HG03571 (cell line): ENCODE results near the gene IL17RE.
"Not testable (repeated sequence)": the region's sequence is repeated elsewhere in the genome, so short reads cannot be mapped to it uniquely, and the experiment has no call there.

ENCODE experiments used
- ATAC-seq: cut with Tn5 transposase; IDR thresholded peaks from one replicate; pipeline ENCODE4 v1.9.1; 2021; ENCODE audit not compliant: unreplicated experiment

The IL17RE gene

DNA sequence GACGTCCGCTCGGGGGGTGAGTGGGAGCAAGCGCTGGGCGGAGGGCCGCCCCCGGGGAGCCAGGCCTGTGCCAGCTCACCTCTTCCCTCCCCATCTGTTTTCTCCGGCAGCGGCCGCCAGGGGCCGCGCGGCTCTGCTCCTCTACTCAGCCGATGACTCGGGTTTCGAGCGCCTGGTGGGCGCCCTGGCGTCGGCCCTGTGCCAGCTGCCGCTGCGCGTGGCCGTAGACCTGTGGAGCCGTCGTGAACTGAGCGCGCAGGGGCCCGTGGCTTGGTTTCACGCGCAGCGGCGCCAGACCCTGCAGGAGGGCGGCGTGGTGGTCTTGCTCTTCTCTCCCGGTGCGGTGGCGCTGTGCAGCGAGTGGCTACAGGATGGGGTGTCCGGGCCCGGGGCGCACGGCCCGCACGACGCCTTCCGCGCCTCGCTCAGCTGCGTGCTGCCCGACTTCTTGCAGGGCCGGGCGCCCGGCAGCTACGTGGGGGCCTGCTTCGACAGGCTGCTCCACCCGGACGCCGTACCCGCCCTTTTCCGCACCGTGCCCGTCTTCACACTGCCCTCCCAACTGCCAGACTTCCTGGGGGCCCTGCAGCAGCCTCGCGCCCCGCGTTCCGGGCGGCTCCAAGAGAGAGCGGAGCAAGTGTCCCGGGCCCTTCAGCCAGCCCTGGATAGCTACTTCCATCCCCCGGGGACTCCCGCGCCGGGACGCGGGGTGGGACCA, 30.4 kb downstream of the IL17RE start:
- ATAC-seq: peak; percentile 63

DNA sequence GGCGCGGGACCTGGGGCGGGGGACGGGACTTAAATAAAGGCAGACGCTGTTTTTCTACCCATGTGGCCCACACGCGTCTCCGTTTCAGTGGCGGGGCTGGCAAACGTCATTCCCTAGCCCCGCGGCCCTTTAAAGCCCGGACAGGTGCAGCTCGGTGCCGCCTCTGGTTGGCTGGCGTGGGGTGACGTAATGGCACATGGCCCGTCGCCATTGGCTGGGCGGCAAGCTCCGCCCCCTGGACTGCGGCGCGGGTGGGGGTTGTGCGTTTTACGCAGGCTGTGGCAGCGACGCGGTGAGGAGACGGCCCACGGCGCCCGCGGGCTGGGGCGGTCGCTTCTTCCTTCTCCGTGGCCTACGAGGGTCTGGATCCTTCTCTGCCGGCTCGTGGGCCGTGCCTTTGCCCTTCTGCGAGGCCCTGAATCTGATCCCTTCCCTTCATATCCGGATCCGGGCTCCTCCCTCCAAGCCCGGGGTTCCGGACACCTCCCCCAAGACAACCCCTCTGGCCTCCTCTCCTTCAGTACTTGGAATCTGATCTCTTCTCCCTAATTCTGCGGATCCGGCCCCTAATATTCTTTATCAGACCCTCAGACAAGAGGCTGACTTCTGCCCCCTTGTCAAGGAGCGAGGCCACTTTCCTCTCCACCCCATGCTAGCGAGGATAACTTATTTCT, 31.1 kb downstream of the IL17RE start, which contains the start of gene CRELD1:
TSS of gene CRELD1 (plus strand) at position 274 of the 674 bp plus-strand sequence. CDS start 605 bp downstream, outside the sequence.
- ATAC-seq: peak; percentile 89

DNA sequence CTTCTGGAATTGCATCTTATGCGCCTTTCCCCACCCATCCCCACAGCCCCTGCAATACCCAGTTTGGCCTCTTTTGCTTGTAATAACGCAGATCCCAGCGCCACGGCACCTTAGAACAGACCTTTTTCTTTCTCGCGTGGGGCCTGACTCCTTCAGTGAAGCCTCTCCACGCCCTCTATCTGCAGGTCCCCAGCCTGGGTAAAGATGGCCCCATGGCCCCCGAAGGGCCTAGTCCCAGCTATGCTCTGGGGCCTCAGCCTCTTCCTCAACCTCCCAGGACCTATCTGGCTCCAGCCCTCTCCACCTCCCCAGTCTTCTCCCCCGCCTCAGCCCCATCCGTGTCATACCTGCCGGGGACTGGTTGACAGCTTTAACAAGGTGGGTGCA, 31.6 kb downstream of the IL17RE start:
- ATAC-seq: no peak

DNA sequence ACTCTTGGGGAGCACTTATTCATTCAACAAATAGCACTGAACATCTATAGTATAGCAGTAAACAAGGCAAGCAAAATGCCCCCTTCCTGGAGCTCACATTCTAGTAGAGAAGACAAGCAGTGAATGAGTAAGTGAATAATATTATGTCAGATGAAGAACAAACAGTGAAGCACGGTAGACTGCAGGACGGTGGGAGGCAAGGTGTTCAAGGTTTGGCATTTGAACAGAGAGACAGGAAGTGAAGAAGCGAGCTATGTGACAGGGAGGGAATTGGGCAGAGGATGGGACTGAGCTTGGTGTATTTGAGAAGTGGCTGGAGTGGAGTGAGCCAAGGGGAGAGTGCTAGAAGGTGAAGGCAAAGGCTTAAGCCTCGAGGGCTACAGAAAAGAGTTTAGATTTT, 32.3 kb downstream of the IL17RE start:
- no peak for ATAC-seq

DNA sequence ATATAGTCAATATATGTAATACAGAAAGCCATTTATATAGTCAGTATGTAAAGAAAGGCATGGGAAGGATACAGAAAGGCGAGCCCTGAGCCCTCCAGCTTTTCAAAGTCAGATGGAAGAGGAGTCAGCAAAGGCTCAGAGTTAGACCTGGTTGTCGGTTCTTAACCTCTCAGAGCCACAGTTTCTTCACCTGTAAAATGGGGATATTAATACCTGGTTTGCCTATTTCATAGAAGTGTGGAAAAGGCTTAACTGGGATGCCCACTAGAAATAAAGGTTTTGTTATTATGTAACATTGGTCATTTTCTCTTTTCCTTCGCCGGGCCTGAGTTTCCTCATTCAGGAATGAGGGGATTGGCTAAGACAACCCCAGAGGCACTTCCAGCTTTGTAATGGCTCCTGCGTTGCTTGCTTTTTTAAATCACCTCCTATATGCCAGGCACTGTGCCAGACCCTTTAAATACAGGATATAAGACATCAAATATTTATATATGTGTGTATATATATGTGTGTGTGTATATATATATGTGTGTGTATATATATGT, 33.4 kb downstream of the IL17RE start:
- no peak for ATAC-seq

DNA sequence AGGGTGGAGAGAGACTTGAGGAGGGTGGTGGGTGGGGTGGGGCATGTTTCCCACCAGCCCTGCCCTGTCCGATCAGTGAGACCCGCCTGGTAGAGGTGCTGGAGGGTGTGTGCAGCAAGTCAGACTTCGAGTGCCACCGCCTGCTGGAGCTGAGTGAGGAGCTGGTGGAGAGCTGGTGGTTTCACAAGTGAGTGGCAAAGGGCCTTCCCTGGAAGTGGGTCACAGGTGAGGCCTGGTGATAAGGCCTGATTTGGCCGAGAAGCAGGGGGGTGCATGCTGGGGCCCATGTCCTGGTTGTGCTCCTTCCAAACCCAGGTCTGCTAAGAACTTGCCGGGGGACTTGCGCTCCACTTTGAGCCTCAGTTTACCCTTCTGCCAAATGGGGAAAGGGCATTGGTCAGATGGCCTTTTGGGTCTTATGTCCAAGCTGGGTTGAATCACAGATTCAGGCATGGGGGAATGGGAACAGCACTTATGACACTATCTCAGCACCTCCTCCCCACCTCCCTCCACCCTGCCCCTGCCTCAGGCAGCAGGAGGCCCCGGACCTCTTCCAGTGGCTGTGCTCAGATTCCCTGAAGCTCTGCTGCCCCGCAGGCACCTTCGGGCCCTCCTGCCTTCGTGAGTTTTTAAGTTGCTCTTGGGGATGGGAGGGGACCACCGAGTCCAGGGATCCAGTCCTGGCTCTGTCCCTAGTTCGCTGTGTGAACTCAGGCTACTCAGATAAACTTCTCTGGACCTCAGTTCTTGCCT, 35.0 kb downstream of the IL17RE start:
- no peak for ATAC-seq

DNA sequence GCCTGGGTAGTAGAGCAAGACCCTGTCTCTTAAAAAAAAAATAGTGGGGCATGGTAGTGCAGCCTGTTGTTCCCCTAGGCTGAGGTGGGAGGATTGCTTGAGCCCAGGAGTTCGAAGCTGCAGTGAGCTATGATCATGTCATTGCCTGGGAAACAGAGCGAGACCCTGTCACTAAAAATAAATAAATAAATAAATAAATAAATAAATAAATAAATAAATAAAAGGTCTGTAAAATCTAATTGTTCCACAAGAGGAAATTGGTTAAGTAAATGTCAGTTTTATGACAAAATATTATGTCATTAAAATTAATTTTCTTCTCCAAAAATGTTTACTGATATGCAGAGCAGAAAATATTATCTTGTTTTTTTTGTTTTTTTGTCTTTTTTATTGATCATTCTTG, 36.3 kb downstream of the IL17RE start:
- no peak for ATAC-seq

DNA sequence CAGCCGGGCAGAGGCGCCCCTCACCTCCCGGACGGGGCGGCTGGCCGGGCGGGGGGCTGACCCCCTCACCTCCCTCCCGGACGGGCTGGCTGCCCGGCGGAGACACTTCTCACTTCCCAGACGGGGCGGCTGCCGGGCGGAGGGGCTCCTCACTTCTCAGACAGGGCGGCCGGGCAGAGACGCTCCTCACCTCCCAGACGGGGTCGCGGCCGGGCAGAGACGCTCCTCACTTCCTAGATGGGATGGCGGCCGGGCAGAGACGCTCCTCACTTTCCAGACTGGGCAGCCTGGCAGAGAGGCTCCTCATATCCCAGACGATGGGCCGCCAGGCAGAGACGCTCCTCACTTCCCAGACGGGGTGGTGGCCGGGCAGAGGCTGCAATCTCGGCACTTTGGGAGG, 37.3 kb downstream of the IL17RE start:
- not testable (repeated sequence) for ATAC-seq

DNA sequence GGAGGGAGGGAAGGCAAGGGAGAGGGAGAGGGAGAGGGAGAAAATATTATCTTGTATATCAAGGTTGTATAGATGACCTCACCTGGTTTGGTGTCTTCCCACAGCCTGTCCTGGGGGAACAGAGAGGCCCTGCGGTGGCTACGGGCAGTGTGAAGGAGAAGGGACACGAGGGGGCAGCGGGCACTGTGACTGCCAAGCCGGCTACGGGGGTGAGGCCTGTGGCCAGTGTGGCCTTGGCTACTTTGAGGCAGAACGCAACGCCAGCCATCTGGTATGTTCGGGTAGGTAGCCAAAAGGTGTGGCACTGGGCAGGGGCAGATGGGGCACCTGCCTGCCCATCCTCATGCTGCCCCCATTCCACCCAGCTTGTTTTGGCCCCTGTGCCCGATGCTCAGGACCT, 38.1 kb downstream of the IL17RE start:
- no peak for ATAC-seq

DNA sequence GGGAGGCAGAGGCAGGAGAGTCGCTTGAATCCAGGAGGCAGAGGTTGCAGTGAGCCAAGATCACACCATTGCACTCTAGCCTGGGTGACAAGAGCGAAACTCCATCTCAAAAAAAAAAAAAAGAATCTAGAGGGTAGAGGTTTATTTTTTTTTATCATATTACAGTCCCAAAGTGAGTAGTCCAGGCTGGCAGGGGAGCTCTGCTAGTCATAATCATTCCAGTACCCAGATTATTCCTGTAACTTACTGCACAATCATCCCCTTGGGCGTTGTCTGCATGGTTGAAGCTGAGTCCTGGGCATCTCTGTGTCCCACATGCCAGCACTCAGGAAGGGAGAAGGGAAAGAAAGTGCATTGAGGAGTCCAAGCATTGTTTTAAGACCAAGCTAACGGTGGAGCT, 39.5 kb downstream of the IL17RE start:
- ATAC-seq: no peak

DNA sequence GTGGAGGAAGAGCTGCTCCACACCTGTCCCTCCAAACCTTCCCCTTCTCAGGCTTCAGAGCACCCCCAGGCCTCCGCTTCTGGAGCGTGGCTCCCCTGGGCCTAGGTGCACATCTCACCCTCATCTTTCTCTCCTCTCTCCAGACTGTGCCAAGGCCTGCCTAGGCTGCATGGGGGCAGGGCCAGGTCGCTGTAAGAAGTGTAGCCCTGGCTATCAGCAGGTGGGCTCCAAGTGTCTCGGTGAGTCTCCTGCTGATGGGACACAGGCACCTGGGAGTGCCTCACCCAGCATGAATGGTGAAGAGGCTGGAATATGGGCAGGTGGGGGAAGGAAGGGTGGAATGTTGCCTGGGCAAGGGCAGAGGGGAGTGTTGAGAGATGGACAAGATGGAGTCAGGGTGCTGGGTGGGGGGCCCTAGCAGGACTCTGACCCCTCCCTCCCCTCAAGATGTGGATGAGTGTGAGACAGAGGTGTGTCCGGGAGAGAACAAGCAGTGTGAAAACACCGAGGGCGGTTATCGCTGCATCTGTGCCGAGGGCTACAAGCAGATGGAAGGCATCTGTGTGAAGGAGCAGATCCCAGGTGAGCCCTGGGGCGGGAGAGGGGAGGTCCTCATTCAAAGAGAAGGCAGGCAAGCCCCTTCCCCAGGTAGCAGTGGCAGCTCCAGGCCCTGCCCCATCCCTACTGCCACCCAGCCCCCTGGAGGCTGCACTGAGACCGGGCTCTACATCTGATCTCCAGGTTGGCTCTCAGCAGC, 40.5 kb downstream of the IL17RE start:
- ATAC-seq: no peak

DNA sequence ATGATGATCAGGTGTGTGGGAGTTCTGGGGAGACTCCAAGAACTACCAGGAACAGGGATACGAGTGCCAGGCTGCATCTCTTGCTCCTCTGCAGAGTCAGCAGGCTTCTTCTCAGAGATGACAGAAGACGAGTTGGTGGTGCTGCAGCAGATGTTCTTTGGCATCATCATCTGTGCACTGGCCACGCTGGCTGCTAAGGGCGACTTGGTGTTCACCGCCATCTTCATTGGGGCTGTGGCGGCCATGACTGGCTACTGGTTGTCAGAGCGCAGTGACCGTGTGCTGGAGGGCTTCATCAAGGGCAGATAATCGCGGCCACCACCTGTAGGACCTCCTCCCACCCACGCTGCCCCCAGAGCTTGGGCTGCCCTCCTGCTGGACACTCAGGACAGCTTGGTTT, 41.6 kb downstream of the IL17RE start:
- ATAC-seq: no peak

DNA sequence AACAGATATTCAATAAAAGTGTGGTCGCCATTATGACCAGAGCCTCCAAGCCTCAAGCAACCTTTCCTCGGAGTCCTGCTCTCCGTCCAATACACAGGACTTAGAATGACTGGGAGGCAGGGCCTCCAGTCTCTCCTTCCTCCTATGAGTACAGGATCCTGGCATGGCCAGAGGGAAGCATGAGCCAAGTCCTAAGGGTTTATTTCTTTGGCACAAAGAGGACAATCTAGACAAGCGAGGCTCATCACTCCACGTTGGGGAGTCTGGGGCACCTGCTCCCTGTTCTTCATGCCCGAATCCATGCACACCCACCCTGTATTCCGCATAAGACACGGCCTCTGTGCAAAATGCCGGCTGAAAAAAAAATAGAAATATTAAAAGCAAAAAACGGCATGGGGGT, 42.7 kb downstream of the IL17RE start:
- ATAC-seq: no peak

DNA sequence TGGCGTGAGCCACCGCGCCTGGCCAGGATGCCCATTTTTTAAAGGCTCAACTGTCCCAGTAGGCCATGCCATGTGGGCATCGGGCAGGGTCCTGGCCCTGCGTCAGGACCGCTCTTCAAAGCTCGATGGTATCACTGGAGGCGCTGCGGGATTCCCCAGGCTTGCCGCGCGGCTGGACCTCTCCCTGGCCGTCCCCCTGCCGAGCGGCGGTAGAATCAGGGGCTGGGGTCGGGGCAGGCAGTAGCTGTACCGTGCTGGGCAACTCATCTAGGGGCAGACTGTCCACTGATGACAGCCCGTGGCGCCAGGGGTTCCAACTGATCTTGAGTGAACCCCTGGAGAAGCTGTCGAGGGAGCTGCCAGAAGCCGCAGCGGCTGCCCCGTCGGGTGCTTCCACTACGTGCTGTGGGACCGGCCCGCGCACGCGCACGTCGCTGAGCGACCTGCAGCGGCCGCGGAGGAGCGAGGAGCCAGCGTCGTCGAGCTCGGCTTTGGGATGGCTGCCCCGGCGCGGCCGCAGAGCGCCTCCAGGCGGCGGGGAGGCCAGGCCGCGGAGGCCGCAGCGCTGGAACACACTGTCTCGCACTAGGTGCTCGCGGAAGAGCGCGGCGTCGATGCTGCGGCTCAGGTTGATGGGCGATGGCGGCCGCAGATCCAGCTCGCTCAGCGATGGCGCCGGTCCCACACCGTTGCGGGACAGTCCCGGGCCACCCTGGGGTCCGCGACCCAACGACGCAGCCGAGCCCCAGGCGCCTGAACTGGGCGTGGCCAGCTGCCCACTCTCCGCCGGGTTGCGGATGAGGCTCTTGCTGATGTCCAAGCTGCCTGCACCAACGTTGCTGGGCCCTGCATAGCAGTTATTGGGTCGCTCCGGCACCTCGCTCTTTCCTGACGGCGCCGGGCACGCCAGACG, 43.7 kb downstream of the IL17RE start:
- ATAC-seq: no peak

DNA sequence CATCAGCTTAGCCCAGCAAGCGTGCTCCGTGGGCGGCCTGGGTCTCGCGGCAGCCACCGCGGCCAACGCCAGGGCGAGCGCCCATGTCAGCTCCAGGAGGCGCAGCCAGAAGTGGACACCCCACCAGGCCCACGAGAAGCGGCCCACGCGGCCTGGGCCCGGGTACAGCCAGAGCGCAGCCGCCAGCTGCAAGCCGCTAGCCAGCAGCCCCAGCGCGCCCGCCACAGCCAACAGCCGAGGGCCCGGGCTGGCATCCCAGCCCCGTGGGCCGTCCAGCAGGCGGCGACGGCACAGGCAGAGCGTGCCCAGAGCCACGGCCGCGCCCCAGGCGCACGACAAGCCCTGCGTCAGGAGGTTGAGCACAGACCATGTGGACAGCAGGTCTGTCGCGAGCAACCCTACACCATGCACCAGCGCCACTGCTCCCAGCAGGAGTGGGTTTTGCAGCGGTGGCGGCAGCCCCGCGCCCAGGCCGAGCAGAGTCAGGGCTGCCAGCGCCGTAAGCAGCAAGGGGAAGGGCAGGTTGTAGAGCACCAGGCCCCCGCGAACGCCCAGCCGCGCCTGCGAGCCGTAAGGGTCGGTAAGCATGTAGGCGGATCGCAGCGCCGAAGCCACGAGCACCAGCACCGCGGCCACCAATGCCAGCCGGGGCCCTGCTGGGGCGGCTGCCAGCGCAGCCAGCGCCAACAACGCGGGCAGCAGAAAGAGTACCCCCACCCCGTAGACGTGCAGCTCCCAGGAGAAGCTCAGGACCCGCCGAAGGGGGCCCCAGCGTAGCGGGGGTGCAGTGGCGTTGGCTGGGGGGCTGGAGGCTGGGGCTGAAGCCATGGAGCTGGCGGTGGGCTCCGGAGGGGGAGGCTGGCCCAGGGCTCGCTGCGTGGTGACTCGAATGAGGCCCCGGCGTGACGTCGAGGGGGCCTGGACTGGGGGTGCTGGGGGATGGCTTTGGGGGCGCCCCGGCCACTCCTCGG, 44.7 kb downstream of the IL17RE start:
- no peak for ATAC-seq

DNA sequence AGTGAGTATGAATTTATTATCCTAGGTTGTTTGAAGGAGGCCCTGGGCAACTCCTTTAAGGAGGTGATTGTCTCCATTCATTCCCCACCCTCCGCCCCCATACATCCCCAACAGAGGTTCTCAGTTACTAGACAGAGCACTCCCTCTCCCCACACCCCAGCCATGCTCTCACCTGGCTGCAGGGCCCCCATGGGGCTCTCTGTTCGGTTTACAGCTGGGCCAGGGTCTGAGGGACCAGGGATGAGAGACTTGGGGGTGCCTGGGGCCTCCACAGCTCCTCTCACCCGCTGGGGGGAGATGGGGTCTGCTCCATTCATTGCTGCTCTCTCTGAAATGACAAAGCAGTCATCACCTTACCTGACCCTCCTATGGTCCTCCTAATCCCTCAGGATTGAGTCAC, 45.9 kb downstream of the IL17RE start:
- ATAC-seq: no peak

DNA sequence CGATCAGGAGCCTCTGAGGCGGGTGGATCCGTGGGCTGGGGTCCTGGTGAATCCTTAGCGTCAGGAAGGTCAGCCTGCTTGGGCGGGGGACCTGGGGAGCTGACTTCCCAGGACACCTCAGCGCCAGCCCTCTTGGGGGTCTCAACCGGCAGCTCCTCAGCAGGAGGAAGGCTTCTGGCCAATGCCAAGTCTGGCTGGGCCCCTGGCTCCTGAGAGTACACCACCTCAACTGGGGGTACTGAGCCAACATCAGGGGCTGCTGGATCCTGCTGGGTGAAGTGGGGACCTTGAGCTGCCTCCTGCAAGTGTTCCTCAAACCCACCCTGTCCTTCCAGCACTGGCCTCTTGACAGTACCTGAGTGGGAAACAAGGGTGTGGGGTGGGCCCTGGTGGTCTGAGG, 46.5 kb downstream of the IL17RE start:
- no peak for ATAC-seq

DNA sequence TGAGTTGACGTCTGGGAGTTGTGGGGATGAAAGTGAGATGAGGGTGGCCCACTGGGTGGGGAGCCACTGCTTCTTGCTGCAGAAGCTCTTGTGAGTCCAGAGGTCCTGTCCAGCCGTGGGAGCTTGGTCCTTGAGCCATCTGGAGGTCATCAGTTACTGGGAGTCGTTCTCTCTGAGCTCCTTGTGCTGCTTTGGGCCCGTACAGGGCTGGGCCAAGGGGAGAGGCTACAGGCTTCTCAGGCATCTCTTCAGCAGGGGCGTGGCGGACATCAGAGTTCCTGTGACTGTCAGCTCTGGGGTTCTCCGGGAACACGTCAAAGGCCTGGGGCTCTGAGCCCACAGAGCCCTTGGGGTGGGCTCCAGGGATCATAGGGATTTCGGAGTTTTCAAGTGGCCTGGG, 47.0 kb downstream of the IL17RE start:
- no peak for ATAC-seq

DNA sequence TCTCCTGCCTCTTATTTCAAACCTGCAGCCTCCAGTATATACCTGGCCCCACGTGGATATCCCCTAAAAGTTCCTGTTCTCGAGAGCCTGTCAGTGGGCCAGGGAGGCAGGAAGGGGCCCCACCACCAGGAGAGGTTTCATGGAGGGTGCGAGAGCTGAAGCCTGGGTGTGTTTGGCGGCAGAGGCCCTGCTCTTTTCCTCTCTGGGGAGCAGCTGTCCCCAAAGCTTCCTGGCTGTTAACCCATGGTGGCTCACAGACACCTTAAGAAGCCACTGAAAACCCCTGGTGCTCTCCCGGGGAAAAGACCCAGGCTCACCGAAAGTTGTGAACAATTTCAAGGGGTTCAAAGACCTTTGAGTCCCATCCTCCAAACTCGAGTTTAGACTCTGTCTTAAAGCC, 48.5 kb downstream of the IL17RE start:
- ATAC-seq: peak; percentile 41
